ENCODE results near the gene MTOR.
"Not testable (repeated sequence)": the region's sequence is repeated elsewhere in the genome, so short reads cannot be mapped to it uniquely, and the experiment has no call there.

The MTOR gene

GRCh38 chr1:11178021-11179015 lies 84.0 kb downstream of the MTOR start:
- peak; percentile 4 to 94 (median 74) for DNase-seq

- DNase-seq: peak in 1 of 3 experiments; percentile 5
These were observed 86.2 kb downstream of the MTOR start for GRCh38 chr1:11176081-11176706.

- no peak for DNase-seq
These were observed 86.9 kb downstream of the MTOR start for GRCh38 chr1:11175461-11175860.

- DNase-seq: no peak
These were observed 87.9 kb downstream of the MTOR start for GRCh38 chr1:11174261-11174942.

- DNase-seq: no peak
These were observed 92.2 kb downstream of the MTOR start for GRCh38 chr1:11170102-11170501.

GRCh38 chr1:11169202-11169601 lies 93.1 kb downstream of the MTOR start:
- no peak for DNase-seq

GRCh38 chr1:11168731-11169130 lies 93.6 kb downstream of the MTOR start:
- DNase-seq: no peak

- not testable (repeated sequence) for DNase-seq
These were observed 95.6 kb downstream of the MTOR start for GRCh38 chr1:11166744-11167143.

GRCh38 chr1:11162752-11163151 lies 99.6 kb downstream of the MTOR start:
- not testable (repeated sequence) for DNase-seq

GRCh38 chr1:11158720-11159321 lies 103.5 kb downstream of the MTOR start:
- DNase-seq: no peak

GRCh38 chr1:11158291-11158690 lies 104.1 kb downstream of the MTOR start:
- no peak for DNase-seq

GRCh38 chr1:11157867-11158266 lies 104.5 kb downstream of the MTOR start:
- DNase-seq: no peak

- DNase-seq: no peak
These were observed 105.0 kb downstream of the MTOR start for GRCh38 chr1:11157394-11157793.

GRCh38 chr1:11156963-11157362 lies 105.4 kb downstream of the MTOR start:
- no peak for DNase-seq

GRCh38 chr1:11156441-11156840 lies 105.9 kb downstream of the MTOR start:
- peak in 1 of 3 experiments; percentile 16 for DNase-seq

GRCh38 chr1:11153184-11153583 lies 109.2 kb downstream of the MTOR start:
- no peak for DNase-seq

- no peak for DNase-seq
These were observed 109.6 kb downstream of the MTOR start for GRCh38 chr1:11152755-11153154.

GRCh38 chr1:11151826-11152612 lies 110.3 kb downstream of the MTOR start:
- DNase-seq: no peak

GRCh38 chr1:11151114-11151513 lies 111.2 kb downstream of the MTOR start:
- no peak for DNase-seq

GRCh38 chr1:11150326-11150725 lies 112.0 kb downstream of the MTOR start:
- DNase-seq: no peak

- DNase-seq: peak in 1 of 3 experiments; percentile 46
These were observed 115.1 kb downstream of the MTOR start for GRCh38 chr1:11147197-11147770.

GRCh38 chr1:11145741-11146140 lies 116.6 kb downstream of the MTOR start:
- DNase-seq: no peak

Measured in NCI-H1417 (cell line).